Endothelial cell of umbilical vein (primary cell): Measurements from ENCODE around the gene TSPAN17.

ENCODE experiments used
- CTCF ChIP-seq, 2 donors: IDR thresholded peaks; 1 replicate in 1 of 2; 2 replicates in 1 of 2; pipeline ENCODE4 v1.5.1; 2011; ENCODE audit warnings: low read length in 2 of 2, mild to moderate bottlenecking in 2 of 2, moderate library complexity in 2 of 2, control low read depth in 1 of 2, inconsistent platforms in 1 of 2, low read depth in 1 of 2; ENCODE audit not compliant: insufficient read depth in 1 of 2; ENCODE audit errors: extremely low read depth in 1 of 2
- EZH2 ChIP-seq: IDR thresholded peaks from 2 replicates; pipeline ENCODE4 v1.6.1; 2012; ENCODE audit warnings: borderline replicate concordance, low read depth, mild to moderate bottlenecking, moderate library complexity, low read length, inconsistent platforms; ENCODE audit not compliant: severe bottlenecking
- FOS ChIP-seq: IDR thresholded peaks from 2 replicates; pipeline ENCODE4 v1.6.1; 2011; ENCODE audit warnings: mild to moderate bottlenecking, low read length, moderate library complexity, borderline replicate concordance; ENCODE audit not compliant: insufficient read depth
- GATA2 ChIP-seq: IDR thresholded peaks from 2 replicates; pipeline ENCODE4 v1.7.0; 2011; ENCODE audit warnings: low read depth, mild to moderate bottlenecking, moderate library complexity, mixed read lengths, low read length; ENCODE audit not compliant: insufficient read length, insufficient read depth
- JUN ChIP-seq: IDR thresholded peaks from 2 replicates; pipeline ENCODE4 v1.6.1; 2011; ENCODE audit warnings: borderline replicate concordance, low read depth; ENCODE audit not compliant: insufficient read length, insufficient read depth
- MAX ChIP-seq: IDR thresholded peaks from 2 replicates; pipeline ENCODE4 v1.6.1; 2011; ENCODE audit not compliant: insufficient read depth, insufficient read length
- POLR2A ChIP-seq: IDR thresholded peaks from 2 replicates; pipeline ENCODE4 v1.6.1; 2012; ENCODE audit warnings: low read depth, mild to moderate bottlenecking, control low read depth, low read length
- POLR2AphosphoS5 ChIP-seq: IDR thresholded peaks from 2 replicates; pipeline ENCODE4 v1.6.1; 2012; ENCODE audit warnings: low read depth, mild to moderate bottlenecking, control low read depth, low read length, moderate library complexity; ENCODE audit not compliant: insufficient read depth

GRCh38 chr5:176652136-176652535 lies 4.9 kb downstream of the TSPAN17 start:
- TF ChIP-seq CTCF (IDR thresholded peaks at IDR 0.05; ENCODE audit: extremely low read depth in 1 of 2, insufficient read depth in 1 of 2, low read depth in 1 of 2, low read length in 2 of 2) (no peak), POLR2AphosphoS5 (no peak), MAX (no peak), EZH2 (no peak), POLR2A (no peak), GATA2 (no peak), FOS (no peak), JUN (no peak)
